Measurements from ENCODE around the gene ITPRIP.

Gene ITPRIP

DNA sequence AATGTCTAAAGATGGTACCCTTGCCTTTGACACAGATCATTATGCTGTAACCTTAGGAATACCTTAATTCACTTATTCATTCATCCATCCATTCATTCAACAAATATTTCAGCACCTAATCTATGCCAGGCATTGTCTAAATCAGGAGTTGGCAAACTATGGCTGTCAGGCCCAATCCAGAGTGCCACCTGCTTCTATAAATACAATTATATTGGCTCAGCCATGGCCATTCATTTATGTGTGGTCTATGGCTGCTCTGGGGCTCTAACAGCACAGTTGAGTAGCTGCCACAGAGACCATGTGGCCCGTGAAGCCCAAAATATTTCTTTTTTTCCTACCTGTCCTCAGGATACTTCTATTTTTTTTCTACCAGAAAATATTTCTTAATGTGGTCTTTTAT, 6.0 kb upstream of the ITPRIP start:
- no peaks in the 10 kb centered on the region for H3K27me3 ChIP-seq (ENCODE audit: insufficient read depth, poor library complexity, severe bottlenecking)
- no peak overlapping the region for H3K27ac ChIP-seq (ENCODE audit: poor library complexity, severe bottlenecking)
- DNase-seq (ENCODE audit: low spot score), result no peak
- no peak overlapping the region for H3K4me3 ChIP-seq (ENCODE audit: severe bottlenecking)
- no peak for ATAC-seq (ENCODE audit: low read depth)
- no peak for TF ChIP-seq CTCF (IDR thresholded peaks at IDR 0.05; ENCODE audit: poor library complexity, severe bottlenecking)
- H3K36me3 ChIP-seq (ENCODE audit: low read depth), result no peaks in the 10 kb centered on the region
- no peaks in the 10 kb centered on the region for H3K9me3 ChIP-seq (ENCODE audit: severe bottlenecking)
- H3K4me1 ChIP-seq (ENCODE audit: insufficient read depth, poor library complexity, severe bottlenecking), result peaks cover 6% of the 10 kb centered on the region

- no peak overlapping the region for H3K4me3 ChIP-seq (ENCODE audit: severe bottlenecking)
- no peaks in the 10 kb centered on the region for H3K27me3 ChIP-seq (ENCODE audit: insufficient read depth, poor library complexity, severe bottlenecking)
- no peaks in the 10 kb centered on the region for H3K9me3 ChIP-seq (ENCODE audit: severe bottlenecking)
- H3K27ac ChIP-seq (ENCODE audit: poor library complexity, severe bottlenecking), result no peak overlapping the region
- H3K4me1 ChIP-seq (ENCODE audit: insufficient read depth, poor library complexity, severe bottlenecking), result peaks cover 5% of the 10 kb centered on the region
- TF ChIP-seq CTCF (IDR thresholded peaks at IDR 0.05; ENCODE audit: poor library complexity, severe bottlenecking), result no peak
- ATAC-seq (ENCODE audit: low read depth) (no peak), DNase-seq (ENCODE audit: low spot score) (no peak)
- H3K36me3 ChIP-seq (ENCODE audit: low read depth), result no peaks in the 10 kb centered on the region
Observed at GRCh38 chr10:104342941-104343411, 4.7 kb upstream of the ITPRIP start.

DNA sequence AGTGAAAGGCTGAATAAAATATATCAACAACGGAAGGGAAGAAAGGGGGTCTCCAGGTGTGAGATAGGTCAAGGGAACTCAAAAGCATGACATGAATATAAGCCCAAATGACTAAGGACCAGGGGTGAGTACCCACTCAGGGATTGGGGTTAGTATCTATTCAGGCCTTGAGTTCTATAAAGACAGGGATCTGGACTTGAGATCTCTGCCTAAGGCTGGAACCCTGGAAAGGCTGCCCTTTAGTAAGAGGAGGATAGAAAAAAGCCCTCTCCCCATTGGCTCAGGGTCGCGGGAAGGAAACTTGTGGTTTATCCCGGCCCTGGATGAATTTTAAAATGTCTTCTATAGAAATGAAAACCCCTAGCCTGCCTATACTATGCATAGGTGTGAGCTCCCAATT, 2.4 kb upstream of the ITPRIP start:
- Histone ChIP-seq H3K27me3 (ENCODE audit: insufficient read depth, poor library complexity, severe bottlenecking) (no peaks in the 10 kb centered on the region), H3K4me1 (ENCODE audit: insufficient read depth, poor library complexity, severe bottlenecking) (peaks cover 10% of the 10 kb centered on the region), H3K36me3 (ENCODE audit: low read depth) (no peaks in the 10 kb centered on the region; the same call in 1 of the 2 replicates), H3K4me3 (ENCODE audit: severe bottlenecking) (no peak overlapping the region), H3K9me3 (ENCODE audit: severe bottlenecking) (no peaks in the 10 kb centered on the region), H3K27ac (ENCODE audit: poor library complexity, severe bottlenecking) (peak overlapping the region; percentile 99)
- ATAC-seq (ENCODE audit: low read depth), result no peak
- DNase-seq (ENCODE audit: low spot score), result no peak
- no peak for TF ChIP-seq CTCF (IDR thresholded peaks at IDR 0.05; ENCODE audit: poor library complexity, severe bottlenecking)

GRCh38 chr10:104340111-104340526, 1.9 kb upstream of the ITPRIP start:
- peak; percentile 41 for ATAC-seq (ENCODE audit: low read depth)
- Histone ChIP-seq H3K27me3 (ENCODE audit: insufficient read depth, poor library complexity, severe bottlenecking) (no peaks in the 10 kb centered on the region), H3K9me3 (ENCODE audit: severe bottlenecking) (no peaks in the 10 kb centered on the region), H3K4me1 (ENCODE audit: insufficient read depth, poor library complexity, severe bottlenecking) (peaks cover 15% of the 10 kb centered on the region), H3K36me3 (ENCODE audit: low read depth) (no peaks in the 10 kb centered on the region; the same call in 1 of the 2 replicates), H3K27ac (ENCODE audit: poor library complexity, severe bottlenecking) (peak overlapping the region; percentile 99), H3K4me3 (ENCODE audit: severe bottlenecking) (no peak overlapping the region)
- DNase-seq (ENCODE audit: low spot score), result no peak
- no peak for TF ChIP-seq CTCF (IDR thresholded peaks at IDR 0.05; ENCODE audit: poor library complexity, severe bottlenecking)

DNA sequence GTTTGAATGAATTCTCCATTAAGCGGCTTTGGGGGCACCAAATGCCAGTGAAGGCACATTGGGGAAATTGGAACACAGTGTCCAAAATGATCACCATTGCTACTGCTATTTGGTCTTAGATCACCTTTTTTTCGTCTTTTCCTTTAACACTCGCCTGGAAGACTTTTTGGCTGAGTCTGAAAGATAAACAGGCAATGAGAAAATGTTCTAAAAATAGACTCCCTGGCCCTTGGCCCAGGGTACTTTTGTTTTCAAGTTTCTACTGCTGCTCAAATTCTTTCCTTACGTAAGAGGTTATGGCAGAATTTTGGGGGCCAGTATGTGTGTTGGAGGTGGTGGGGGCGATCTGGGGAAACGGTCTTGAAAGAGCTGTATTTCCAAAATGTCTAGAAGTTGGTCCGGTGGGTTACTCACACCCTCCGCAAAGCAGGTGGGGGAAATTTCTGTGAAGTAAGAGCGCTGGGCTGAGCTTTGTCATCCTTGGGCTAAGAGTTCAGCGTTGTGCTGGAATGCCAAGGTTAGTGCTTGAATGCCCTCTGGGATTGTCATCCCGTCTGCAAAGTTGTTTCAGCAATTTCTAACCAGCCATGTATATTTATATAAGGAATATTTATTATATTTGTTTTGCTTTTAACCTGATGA, 1.3 kb upstream of the ITPRIP start:
- Histone ChIP-seq H3K4me1 (ENCODE audit: insufficient read depth, poor library complexity, severe bottlenecking) (peaks cover 20% of the 10 kb centered on the region), H3K27ac (ENCODE audit: poor library complexity, severe bottlenecking) (peak overlapping the region; percentile 99), H3K27me3 (ENCODE audit: insufficient read depth, poor library complexity, severe bottlenecking) (no peaks in the 10 kb centered on the region), H3K9me3 (ENCODE audit: severe bottlenecking) (no peaks in the 10 kb centered on the region), H3K36me3 (ENCODE audit: low read depth) (peaks cover 2% of the 10 kb centered on the region), H3K4me3 (ENCODE audit: severe bottlenecking) (peak overlapping the region; percentile 91)
- TF ChIP-seq CTCF (IDR thresholded peaks at IDR 0.05; ENCODE audit: poor library complexity, severe bottlenecking), result no peak
- ATAC-seq (ENCODE audit: low read depth) (peak; percentile 66), DNase-seq (ENCODE audit: low spot score) (no peak)

Data from RWPE2 (cell line).